SIG-M5 treated with dmso at 0.1 percent for 504 hours (cell line): ENCODE data around the gene IQCK.
"Not testable (repeated sequence)": the region's sequence is repeated elsewhere in the genome, so short reads cannot be mapped to it uniquely, and the experiment has no call there.

ENCODE experiments used
- DNase-seq: peaks from one replicate; lab custom pipeline; 2025; ENCODE audit not compliant: unreplicated experiment; lab: John Stamatoyannopoulos, UW

Gene IQCK

DNA sequence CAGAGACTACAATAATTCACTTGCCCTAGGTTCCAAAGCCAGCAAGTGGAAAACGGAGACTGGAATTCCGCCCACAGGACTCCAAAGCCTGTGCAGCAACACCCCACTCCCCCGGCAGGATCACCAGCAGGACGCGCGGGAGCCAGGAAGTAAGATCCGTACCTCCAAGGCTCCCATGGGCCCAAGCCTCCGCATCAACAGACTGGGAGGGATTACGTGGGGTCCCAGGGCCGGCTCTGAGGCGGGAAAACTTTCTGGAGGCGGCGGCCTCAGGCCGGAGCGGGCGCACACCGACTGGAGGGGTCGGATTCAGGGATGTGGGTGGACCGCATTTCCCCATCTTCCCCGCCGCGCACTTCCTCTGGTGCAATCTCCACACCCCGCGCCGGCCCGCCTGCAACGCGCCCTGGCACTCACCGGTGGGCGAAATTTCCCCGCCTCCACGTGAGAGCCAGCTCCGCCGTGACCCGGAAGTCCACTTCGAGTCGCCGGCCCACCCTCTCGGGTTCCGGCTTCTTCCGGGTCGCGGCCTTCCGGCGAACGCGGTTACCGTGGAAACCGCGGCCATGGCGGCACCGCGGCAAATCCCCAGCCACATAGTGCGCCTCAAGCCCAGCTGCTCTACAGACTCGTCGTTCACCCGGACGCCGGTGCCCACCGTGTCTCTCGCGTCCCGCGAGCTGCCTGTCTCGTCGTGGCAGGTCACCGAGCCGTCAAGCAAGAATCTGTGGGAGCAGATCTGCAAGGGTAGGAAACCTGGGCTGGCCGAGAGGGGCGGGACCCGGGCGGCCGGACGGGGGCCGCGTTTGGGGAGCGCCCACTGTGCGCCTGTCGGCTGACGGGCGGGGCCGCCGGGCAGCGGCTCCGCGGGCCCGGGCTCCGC is at the start of gene IQCK, which contains the start of gene KNOP1:
IQCK (plus strand) TSS at position 531 of the 883 bp plus-strand sequence; CDS start at position 567, 36 bp downstream.
KNOP1 (minus strand) TSS at position 487 of the 883 bp plus-strand sequence. CDS start 3,192 bp downstream, outside the sequence.
- DNase-seq: peak; percentile 76

DNA sequence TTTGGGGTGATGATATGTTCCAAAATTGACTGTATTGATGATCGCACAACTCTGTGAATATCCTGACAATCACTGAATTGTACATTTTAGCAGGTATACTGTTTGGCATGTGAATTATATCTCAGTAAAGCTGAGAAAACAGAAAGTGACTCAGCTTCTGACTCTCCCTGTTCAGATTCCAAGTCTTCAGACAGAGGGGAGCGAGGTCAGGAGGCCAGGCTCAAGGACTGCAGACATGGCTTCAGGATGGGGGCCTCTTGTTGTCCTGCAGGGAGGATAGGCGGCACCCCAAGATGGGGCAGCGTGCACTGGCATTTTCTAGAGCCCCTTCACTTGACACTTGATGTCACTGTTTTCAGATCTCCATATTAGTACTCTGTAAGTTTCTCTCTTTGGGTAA is 45.7 kb upstream of the IQCK start:
- DNase-seq: no peak

- DNase-seq: no peak
Observed at GRCh38 chr16:19674485-19674884, 43.6 kb upstream of the IQCK start.

GRCh38 chr16:19677402-19677801 is 40.7 kb upstream of the IQCK start:
- no peak for DNase-seq

GRCh38 chr16:19678804-19679203 is 39.3 kb upstream of the IQCK start:
- no peak for DNase-seq

DNA sequence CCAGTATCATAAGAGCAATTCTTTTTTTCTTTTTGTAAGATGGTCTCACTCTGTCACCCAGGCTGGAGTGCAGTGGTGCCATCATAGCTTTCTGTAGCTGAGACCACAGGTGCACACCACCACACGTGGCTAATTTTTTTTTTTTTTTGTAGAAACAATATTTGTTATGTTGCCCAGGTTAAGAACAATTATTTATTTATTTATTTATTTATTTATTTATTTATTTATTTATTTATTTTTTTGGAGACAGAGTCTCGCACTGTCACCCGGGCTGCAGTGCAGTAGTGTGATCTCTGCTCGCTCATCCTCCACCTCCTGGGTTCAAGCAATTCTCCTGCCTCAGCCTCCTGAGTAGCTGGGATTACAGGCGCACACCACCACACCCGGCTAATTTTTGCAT is 38.8 kb upstream of the IQCK start:
- DNase-seq: not testable (repeated sequence)

- DNase-seq: no peak
Observed at GRCh38 chr16:19680881-19681340, 37.2 kb upstream of the IQCK start.

GRCh38 chr16:19681637-19682036 is 36.4 kb upstream of the IQCK start:
- DNase-seq: no peak

- DNase-seq: no peak
Observed at GRCh38 chr16:19683453-19684236, 34.4 kb upstream of the IQCK start.

- DNase-seq: no peak
Observed at GRCh38 chr16:19685176-19685575, 32.9 kb upstream of the IQCK start.

DNA sequence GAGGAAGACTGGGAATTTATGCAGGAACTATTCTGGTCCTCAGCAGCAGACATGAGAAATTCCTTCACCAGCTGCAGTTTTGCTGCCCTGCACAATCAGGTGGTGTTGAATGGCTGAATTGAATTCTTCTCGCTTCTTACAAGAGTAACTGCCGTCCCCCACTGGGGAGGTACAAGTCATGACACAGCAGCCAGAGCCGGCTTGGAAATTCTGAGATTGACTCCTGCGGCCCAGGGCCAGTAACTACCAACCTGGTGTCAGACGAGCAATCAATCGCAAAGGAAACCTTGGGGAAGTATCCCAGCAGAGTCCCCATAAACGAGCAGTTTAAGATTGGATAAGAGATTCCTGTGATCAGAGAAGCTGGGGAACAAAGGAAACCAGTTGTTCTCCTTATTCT is 30.8 kb upstream of the IQCK start:
- DNase-seq: no peak

DNA sequence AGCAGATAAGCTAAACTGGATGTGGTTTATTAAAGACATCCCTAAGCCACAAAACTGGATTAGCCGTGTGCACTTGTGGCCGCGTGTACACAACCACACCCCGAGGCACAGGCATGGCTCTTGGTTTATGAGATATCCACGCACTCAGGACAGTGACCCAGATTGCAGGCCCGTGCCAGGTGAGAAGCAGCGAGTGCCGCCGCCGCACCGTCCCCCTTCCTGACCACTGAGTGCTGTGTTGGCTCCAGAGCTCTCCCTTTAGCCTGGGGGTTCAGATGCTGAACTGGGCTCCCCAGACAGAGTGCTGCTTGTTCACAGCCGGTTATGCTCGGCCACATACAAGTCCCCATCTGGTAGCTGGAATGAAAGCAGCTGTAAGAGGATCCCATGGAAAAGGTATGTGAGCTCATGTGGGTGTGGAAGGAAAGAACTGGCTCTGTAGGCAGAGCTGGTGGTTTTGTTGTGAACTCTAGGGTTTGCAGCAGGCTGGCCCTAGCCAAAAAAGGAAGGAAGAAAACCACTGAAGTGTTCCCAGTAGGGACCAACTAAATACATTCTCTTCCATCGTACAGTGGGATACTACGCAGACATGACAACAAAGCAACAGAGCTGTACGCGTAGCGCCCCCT is 29.6 kb upstream of the IQCK start:
- no peak for DNase-seq

DNA sequence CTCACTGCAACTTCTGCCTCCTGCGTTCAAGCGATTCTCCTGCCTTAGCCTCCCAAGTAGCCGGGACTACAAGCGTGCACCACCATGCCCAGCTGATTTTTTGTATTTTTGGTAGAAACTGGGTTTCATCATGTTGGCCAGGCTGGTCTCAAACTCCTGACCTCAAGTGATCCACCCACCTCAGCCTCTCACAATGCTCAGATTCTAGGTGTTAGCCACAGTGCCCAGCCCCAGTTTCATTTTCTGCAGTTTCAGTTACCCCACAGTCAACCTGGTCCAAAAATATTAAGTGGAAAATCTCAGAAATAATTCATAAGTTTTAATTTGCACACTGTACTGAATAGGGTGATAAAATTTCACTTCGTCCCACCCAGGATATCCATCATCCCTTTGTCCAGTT is 28.7 kb upstream of the IQCK start:
- no peak for DNase-seq

- no peak for DNase-seq
Observed at GRCh38 chr16:19690196-19690595, 27.9 kb upstream of the IQCK start.

GRCh38 chr16:19691161-19691711 is 26.8 kb upstream of the IQCK start:
- no peak for DNase-seq

GRCh38 chr16:19694989-19695388 is 23.1 kb upstream of the IQCK start:
- no peak for DNase-seq

- DNase-seq: no peak
Observed at GRCh38 chr16:19696328-19696727, 21.7 kb upstream of the IQCK start.

DNA sequence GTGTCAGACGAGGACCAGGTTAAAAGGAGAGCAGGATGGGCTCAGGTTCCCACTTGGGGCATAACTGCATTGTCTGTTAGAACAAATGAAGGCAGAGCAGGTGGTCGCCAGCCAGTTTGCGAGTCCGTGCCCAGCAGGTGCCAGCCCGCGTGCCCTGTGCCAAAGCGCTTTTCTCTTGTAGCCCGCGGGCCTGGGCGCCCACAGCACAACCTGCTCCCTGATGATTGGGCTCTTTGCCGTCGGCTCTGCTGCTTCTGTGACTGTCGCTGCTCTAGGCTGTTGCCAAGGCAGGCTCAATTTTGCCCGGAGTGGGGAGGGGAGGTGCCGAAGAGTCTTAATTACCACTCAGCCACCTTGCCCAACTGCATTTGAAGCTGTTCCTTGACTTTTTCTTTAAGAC is 21.1 kb upstream of the IQCK start:
- no peak for DNase-seq

DNA sequence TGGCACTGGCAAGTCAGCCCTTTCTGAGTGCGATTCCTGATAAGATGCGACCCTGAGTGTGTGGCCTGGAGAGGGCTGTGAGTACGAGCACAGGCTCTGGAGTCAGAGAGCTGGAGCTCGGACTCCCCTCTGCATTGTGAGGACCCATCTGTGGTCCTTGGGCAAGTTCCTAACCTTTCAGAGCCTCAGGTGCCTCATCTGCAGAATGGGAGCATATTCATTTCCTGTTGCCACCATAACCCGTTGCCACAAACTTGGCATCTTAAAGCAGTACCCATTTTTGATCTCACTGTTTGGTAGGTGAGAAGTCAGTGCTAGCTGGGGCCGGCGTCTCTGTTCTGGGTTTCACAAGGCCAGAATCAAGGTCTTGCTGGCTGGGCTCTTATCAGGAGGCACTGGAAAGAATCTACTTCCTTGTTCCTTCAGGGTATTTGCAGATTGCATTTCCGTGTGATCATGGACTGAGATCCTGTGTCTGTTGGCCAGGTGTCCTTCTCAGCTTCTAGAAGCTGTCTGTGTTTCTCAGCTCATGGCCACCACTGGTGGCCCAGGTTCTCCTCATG is 20.2 kb upstream of the IQCK start:
- DNase-seq: no peak

GRCh38 chr16:19698480-19699465 is 19.3 kb upstream of the IQCK start:
- DNase-seq: no peak
